HG03066 (cell line): Measurements from ENCODE around the gene SLC1A2.

Experiments
- ATAC-seq: cut with Tn5 transposase; IDR thresholded peaks from one replicate; pipeline ENCODE4 v1.9.1; 2021; ENCODE audit warnings: low read depth; ENCODE audit not compliant: unreplicated experiment

SLC1A2 gene

DNA sequence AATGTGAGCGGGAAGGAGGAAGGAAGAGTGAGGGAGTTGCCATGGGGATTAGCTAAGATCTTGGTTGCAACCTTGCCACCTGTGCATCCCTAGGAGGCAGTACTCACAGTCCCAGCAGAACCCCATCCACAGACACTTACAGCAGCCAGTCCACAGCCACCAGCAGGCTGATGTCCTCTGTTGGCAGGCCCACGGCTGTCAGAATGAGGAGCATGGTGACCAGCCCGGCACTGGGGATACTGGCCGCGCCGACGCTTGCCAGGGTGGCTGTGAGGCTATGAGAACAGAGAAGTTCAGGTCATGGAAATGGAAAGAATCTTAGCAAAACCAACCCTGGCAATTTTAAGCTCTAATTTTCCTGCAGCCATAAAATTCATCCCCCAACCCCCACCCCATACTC is 138.6 kb downstream of the SLC1A2 start:
- no peak for ATAC-seq

- no peak for ATAC-seq
These were observed 141.5 kb downstream of the SLC1A2 start for GRCh38 chr11:35277827-35278226.

DNA sequence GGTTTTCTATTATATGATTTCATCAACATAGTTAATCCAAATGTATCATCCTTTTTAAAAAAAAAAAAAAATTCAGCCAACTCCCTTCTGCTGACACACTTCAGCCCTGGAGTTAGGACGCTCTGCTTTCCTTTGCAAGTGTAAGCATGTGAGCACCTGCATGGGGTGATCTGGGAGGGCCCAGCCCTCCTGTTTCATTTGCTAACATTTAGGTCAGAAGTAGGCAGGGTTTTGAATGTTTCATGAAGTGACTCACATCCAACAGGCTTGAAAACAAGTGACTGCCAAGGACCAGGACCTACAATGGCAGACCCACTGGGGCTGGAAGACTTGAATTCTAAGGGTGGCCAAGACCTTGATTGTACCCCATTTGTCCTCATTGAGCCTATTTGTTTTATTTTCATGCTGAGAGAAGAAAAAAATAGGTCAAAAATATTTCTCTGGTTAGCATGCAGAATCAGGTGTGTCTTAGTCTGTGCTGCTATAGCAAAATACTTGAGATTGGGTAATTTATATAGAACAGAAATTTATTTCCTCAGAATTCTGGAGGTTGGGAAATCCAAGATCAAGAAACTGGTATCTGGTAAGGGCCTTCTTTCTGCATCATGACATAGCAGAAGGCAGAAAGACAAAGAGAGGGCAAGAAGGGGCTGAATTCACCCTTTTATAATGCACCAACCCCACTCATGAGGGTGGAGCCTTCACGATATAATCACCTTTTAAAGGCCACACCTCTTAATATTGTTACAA is 142.8 kb downstream of the SLC1A2 start:
- ATAC-seq = no peak

- no peak for ATAC-seq
These were observed 143.6 kb downstream of the SLC1A2 start for GRCh38 chr11:35275786-35276170.

GRCh38 chr11:35274909-35275785 is 144.2 kb downstream of the SLC1A2 start:
- ATAC-seq = no peak

GRCh38 chr11:35272391-35272902 is 146.9 kb downstream of the SLC1A2 start:
- peak; percentile 84 for ATAC-seq

GRCh38 chr11:35271031-35271430 is 148.3 kb downstream of the SLC1A2 start:
- ATAC-seq = no peak

- no peak for ATAC-seq
These were observed 149.0 kb downstream of the SLC1A2 start for GRCh38 chr11:35270342-35270741.

GRCh38 chr11:35267504-35267903 is 151.9 kb downstream of the SLC1A2 start:
- ATAC-seq = no peak

DNA sequence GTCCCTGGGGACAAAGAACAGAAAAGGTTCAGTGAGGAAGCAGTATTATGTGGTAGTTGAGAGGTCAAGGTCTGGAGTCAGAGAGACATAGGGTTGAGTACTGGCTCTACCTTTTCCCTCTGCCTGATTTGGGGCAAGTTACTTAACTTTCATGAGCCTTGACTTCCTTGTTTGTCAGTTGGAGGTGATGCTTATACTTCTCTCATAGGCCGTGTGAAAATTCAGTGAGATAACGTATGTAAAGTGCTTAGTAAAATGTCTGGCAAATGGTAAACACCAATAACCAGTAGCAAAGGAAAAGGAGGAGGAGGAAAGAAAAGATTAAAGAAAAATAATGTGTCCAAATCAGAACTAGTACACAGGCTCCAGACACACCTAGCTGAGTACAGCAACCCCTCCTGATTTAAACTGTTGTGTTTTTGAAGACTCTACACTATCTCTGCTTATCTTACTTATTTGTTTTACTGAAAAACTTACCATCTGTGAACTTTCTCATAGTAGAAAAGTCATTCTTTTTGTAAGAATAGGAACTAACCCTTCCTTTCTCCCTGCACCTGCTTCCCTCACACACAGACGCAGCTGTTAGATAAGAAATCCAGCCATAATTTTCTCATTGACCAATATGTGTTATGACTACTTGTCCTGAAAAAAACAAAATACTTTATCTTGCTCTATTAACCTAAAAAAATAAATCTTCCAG is 153.5 kb downstream of the SLC1A2 start:
- ATAC-seq = no peak

DNA sequence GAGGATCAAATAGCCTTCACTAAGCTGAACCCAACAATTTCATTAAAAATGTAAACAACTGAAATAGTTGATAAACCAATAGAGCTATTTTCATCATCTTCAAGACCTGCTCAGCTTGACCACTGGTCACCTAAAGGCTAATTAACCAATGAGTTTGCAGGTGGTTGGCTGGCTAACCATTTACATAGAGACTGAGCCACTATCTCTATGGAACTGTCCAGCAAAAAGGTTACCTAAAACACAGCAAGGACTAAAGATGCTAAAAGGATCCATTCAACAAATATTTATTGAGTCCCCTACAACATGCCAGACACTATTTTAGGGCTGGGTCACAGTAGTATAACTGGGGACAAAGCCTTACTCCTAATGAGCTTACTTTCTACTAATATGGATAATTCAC is 156.6 kb downstream of the SLC1A2 start:
- ATAC-seq = no peak

GRCh38 chr11:35262056-35262455 is 157.3 kb downstream of the SLC1A2 start:
- no peak for ATAC-seq

DNA sequence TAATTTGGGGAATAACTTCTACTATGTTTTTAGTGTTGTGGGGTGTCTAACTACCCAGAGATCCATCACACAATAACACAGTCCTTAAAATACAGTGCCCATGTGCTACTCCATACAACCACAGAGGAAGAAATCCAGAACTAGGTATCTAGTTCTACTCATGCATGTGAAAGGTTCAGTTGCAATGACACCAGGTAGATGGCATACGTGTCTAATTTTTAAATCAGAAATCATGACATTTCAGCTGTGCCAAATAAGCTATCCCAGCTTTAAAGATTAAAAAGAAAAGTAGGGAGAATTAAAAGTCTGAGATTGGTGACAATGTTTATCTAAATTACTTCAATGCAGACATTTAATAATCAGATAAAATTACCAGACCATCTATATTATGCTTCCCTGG is 158.2 kb downstream of the SLC1A2 start:
- ATAC-seq = no peak

DNA sequence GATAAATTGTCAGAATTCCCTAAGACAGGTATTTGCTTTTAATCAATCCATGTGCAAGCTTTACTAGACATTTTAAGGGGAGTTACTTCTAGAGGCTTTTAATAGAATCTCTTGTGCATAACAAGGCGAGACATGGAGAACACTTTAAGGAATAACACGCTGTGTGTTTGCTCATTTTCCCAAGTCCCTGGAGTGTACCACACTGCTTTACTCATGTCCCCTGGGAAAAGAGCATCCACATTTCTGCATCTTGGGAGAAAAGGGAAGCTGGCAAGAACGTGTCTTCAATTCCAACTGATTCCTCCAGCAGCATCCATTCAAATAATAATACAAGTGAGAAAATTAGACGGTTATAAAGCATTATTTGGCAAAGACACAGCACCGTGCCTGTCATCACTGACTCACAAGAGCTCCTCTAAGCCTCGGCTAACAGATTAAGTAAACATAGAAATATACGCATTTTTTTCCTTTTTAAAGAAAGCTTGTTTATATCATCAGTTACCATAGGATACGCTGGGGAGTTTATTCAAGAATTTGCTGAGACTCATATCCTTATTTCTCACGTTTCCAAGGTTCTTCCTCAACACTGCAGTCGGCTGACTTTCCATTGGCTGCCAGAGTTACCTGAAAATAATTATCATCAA is 158.9 kb downstream of the SLC1A2 start:
- ATAC-seq = no peak

- ATAC-seq = no peak
These were observed 159.8 kb downstream of the SLC1A2 start for GRCh38 chr11:35259529-35259928.

- peak; percentile 100 for ATAC-seq
These were observed 162.1 kb downstream of the SLC1A2 start for GRCh38 chr11:35257281-35257680.

DNA sequence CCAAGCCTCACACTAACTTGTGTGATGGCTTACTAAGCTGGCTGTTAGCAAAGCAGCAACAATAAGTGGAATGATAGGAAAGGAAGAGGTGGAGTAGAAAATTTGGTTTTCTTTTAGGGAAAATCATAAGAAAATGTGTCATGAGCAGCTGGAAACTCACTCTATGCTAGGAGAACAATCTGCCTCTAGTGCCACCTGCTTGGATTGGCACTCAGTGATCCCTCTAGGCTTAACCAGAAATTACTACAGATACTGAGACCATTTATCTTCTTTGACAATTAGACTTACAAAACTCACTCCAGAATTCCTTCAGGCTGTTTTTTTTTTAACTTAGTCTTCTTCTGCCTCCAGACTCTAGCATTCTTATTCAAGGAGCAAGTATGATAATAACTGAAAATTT is 163.1 kb downstream of the SLC1A2 start:
- no peak for ATAC-seq

GRCh38 chr11:35255514-35255913 is 163.8 kb downstream of the SLC1A2 start:
- no peak for ATAC-seq

- ATAC-seq = no peak
These were observed 166.1 kb downstream of the SLC1A2 start for GRCh38 chr11:35253237-35253636.

GRCh38 chr11:35250621-35251020 is 168.7 kb downstream of the SLC1A2 start:
- no peak for ATAC-seq

DNA sequence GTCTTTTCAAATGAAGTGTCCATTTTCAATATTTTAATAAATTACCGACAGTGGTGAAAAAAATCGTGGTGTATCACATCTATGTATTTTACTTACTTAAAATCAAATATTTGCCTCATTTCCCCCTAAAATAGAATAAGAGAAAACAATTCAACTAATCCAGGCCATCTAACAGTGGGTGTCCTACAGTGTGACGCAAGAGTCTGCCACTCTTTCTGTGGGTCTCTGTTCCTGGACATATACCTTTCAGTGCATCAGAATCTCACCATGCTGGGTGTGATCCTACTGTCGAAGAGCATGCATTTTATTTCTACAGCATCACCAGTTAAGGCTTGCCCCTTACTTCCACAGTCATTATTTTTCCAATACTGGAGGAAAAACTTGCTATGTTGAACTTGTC is 169.2 kb downstream of the SLC1A2 start:
- ATAC-seq = no peak
